HG03460 (cell line): ENCODE measurements around the gene TMEM178A.

Source experiments
- ATAC-seq: cut with Tn5 transposase; IDR thresholded peaks from one replicate; pipeline ENCODE4 v1.9.1; 2021; ENCODE audit not compliant: unreplicated experiment

Gene TMEM178A

DNA sequence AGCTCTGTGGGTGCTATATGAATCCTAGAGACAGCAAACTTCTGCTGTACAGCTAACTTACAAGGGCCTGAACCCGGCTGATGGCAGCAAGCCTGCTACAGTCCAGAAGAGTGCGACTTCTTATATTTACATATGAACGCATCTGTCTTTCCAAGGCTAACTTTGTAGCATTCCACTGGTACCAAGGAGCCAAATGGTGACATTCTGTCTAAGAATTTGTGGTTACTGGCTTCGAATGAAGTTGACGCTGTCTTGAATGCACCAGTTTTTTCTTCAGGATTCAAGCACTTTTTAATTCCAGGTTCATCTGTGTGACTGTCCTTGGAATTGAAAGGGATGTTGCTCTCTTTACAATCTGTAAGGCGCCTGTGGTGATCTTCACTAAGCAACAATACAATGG, 70.9 kb downstream of the TMEM178A start:
- no peak for ATAC-seq

- no peak for ATAC-seq
Measured at GRCh38 chr2:39737661-39738060, 71.9 kb downstream of the TMEM178A start.

DNA sequence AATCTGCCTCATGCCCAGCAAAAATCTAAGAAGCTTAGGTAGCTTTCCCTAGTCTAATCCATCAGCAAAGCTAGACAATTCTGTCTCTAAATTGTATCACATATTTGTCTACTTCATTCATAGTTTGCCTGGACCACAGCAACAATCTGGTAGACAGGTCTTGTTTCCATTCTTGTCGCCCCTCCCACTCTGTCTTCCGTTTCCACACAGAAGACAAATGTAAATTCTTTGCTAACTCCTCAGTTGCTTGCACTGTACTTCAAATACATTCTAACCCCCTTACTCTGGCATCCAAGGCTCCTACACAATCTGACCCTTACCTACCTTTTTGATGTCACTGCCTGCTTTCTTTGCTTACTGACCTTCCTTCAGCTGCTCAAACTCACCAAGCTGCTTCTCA, 73.2 kb downstream of the TMEM178A start:
- ATAC-seq: no peak

GRCh38 chr2:39739386-39739785, 73.7 kb downstream of the TMEM178A start:
- no peak for ATAC-seq

DNA sequence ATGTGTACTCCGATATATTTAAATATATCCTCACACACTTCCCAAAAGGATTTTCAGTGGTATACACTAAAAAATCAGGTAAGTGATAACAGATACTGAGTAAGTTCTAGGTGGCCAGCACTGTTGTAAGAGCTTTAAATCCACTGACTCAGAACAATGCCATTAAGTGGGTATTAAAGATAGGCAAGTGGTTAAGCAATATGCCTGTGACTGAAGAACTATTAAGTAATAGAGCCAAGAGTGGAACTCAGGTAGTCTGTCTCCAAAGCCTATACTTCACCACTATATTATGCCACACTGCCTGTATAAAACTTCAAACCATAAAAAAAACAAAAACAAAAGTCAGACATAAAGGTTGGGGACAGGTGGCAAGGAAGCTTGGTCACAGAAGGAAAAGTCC, 76.2 kb downstream of the TMEM178A start:
- no peak for ATAC-seq

- ATAC-seq: no peak
Measured at GRCh38 chr2:39743269-39743776, 77.6 kb downstream of the TMEM178A start.

DNA sequence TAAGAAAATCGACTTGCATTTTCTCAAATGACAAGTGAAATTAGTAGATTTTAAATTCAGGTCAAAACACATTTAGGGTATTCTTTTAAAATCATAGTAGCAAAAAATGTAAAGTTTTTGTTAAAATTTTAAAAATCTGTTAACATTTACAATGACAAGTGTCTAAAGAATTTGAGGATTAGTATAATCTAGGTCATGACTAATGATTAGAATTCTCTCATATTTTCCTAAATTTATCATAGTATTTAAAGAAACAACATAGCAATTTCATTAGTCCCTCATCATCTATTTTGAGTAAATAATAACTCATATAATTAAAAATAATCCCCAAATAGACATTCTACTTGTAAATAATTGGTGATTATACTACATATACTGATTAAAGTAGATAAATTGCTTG, 89.7 kb downstream of the TMEM178A start:
- ATAC-seq: no peak

DNA sequence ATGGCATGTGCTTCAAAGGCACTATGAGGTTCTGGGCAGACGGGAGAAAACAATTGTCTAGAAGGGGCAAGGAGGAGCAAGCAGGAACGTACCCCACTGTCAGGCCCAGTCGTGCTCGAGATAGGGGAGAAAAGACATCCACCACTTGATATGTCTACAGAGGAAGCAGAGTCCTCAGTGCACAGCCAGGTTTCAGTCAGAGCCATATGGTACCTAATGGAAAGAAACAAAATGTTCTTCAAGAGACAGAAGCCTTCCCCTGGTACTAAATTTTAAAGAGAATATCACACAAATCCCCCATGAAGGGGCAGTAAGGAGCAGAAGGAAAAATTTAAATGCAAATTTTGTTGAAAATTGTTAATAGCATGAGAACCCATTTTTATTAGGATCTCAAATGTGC, 91.4 kb downstream of the TMEM178A start:
- no peak for ATAC-seq

- no peak for ATAC-seq
Measured at GRCh38 chr2:39762448-39762847, 96.7 kb downstream of the TMEM178A start.
